SKM-1 (cell line): ENCODE measurements around the gene NANOS3.
"Not testable (repeated sequence)": the region's sequence is repeated elsewhere in the genome, so short reads cannot be mapped to it uniquely, and the experiment has no call there.

ENCODE experiments used
- DNase-seq: peaks from one replicate; lab custom pipeline; 2025; ENCODE audit not compliant: unreplicated experiment; lab: John Stamatoyannopoulos, UW

NANOS3 gene

DNA sequence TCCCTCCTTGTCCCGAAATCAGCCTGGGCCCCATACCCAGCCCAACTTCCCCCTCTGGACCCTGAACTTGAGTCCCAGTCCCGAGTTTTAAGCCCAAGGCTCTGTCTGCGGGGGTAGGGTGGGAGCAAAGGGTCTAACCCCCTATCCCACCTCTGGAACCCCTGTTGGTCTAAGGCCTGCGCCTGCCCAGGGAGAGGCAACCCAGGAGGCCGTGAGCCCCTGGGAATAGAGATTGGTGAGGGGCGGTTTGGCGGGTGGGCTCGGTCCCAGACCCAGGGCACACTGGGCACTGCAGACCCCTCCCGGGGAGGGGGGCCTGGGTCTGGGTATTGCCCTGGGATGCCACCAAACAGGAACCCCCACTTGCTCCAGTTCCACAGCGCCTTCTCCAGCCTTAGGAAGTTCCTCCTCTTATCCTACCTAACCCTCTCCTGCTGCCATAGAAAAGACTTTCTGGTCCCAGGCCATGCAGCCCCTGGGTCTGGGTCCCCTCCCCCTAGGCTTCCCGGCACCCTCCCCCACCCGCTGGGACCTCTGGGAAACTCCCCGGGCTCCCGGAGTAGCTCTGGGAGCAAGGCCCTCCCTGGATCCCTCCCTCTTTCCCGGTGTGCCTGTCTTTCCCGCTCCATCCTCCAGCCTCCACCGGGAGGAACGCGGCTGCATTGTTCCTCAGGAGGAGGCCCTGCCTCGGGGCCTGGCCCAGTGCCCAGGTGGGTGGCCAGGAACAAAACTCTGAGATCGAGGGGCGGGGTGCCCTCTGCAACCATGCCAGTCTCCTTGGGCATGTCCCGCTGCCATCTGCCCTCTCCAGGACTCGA lies 33.6 kb upstream of the NANOS3 start:
- no peak for DNase-seq

DNA sequence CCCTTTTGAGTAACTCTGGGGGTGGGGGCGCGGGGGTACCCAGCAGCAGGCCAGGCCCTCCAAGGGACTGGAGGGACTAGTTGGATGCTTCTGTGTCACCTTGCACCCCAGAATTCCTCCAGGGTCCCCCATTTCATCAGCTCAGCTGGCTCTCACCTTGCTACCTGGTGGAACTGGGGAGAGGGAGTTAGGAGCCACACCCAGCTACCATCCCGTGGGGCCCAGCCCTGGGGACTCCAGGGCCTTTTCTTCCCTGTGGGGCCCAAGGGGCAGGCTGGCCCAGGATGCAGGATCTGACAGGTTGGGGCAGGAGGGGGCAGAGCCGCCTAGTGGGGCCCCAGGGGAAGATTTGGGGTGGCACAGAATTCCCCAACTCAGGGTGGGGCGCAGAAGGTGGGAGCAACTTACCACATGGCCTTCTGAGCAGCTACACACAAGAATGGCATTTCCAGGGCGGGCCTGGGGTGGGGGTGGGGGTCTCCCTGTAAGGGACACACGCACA lies 32.8 kb upstream of the NANOS3 start:
- DNase-seq, result no peak

- peak; percentile 60 for DNase-seq
These were observed 30.2 kb upstream of the NANOS3 start for GRCh38 chr19:13846557-13847406.

DNA sequence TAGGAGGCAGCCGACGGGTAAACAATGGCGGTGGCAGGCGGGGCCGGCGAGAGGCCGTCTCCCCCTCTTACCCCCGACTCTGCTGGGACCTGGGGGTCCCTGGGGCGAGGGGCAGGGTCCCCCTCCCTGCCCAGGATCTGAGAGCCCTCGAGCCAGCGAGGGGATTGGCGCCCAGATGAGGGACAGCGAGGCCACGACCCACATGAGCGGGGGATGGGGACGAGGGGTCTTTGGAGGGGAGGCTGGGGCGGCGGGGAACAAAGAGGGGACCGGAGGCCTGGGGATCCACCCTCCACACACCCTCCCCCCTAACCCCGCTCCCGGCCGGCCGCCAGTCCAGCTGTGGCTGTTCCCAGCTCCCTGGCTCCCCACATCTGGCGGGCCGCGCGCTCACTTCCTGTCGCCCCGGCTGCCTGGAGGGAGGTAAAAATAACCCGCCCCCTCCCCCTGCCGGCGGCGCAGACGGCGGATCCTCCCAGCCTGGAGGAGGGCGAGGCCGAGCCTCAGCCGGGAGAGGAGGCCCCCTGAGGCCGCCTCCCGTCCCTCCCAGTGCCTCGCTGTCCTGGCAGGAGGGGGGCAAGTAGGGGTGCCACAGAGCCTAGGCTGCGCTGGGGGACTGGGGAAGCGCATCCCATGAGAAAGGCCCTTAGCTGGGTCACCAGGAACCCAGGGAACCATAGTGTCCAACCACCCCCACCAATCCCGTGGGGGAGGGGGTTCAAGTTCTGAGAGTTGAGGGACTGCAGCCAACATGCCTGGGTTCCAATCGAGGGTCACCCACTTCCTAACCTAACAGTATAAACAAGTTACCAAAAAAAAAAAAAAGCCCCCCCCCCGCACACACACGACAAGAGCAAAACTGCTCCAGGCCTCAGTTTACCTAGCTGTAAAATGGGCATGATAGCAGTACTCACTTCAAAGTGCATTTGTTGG lies 29.3 kb upstream of the NANOS3 start:
- peak; percentile 45 for DNase-seq

DNA sequence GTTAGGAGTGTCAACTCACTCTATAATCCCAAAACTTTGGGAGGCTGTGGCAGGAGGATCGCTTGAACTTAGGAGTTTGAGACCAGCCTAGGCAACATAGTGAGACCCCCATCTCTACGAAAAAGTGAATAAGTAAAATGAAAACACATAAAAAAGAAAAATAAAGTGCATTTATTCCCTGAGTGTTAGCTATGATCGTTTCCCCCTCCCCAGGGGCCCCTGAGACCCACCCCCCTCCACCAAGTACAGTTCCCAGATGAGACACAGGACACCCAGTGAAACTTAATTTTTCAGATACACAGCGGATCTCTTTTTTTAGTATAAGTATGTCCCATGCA lies 28.6 kb upstream of the NANOS3 start:
- DNase-seq, result no peak

DNA sequence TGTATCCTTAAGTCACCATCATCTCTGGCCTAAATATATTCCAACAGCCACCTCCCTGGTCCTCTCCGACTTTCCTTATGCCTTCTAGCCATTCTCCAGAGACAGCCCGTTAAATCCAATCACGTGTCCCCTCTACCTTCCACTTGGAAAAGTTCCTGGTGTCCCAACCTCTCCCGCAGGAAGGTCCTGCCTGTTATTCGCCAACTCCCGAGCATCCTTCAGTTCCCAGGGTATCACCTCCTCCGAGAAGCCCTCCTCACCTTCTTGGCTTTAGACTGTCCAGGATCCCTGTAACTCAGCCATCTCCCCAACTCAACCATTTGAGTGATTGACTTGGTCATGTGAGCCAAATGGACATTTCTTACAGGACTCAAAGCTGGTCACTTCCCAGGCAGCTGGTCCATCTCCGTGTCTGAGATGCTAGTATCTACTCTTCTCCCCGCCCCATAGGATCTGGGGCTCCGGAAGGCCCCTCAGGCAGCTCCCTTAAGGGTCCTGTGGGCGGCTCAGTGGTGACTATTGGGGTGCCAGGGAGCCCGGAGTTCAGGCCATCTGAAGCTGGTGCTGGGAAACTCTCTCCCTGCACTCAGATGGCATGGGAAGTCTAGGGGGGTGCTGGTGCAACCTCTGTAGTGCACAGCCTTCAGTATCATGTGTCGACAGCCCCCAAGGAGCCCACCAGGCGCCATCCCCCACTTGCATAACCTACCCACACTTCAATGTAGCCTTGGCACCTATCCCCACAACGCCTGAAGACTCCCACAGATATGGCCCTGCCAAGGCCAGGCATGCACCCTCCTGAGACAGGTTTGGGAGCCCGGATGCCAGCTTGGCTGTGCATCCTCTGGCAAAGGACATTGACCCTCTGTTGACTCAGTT lies 27.9 kb upstream of the NANOS3 start:
- DNase-seq, result no peak

- peak; percentile 65 for DNase-seq
These were observed 26.7 kb upstream of the NANOS3 start for GRCh38 chr19:13849991-13850909.

DNA sequence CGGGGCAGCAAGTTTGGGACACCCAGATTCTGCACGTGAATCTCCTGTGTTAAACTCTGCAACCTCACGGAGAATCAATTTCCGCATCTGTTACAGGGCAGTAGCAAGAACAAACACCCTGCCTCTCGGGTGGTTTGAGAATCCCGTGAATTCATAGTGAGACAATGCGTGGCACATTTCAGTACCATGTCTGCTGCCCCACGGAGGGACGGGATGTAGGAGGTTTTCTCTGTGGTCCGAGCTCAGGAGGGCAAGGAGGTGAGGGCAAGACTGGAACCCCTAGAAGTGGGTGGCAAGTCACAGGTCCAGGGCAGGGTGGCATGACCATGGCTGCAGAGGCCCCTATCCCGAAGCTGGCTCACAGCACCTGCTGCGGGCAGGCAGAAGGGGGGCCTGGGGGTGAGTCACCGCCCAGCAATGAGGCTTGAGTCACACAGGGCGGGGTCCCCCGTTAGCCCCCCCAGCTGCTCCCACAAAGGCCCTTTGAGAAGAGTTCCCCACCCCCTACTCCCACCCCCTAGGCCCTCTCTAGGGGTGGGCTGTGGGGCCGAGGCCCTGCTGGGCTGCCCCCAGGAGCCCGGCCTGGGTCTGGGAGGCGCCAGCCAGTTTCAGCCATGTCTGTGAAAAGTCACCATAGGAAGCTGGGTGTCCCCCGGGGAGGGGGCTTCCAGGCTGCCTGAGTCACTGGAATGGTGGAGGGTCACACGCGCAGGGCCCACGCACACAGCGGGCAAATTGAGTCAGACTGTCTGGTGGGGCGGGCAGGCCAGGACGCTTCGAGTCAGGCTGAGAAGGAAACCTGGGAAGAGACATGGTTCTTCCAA lies 25.8 kb upstream of the NANOS3 start:
- no peak for DNase-seq

DNA sequence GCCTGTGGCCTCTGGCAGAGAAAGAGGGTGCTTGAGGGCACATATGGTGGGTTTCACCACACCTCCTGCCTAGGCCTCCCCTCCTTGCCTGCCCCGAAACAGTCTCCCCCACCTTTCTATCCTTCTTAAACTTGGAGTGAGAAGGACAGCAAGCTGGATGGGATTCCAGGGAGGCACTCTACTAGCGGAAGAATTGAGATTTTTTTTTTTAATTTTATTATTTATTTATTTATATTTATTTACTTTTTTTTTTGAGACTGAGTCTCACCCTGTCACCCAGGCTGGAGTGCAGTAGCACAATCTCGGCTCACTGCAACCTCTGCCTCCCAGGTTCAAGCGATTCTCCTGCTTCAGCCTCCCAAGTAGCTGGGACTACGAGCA lies 25.2 kb upstream of the NANOS3 start:
- not testable (repeated sequence) for DNase-seq

DNA sequence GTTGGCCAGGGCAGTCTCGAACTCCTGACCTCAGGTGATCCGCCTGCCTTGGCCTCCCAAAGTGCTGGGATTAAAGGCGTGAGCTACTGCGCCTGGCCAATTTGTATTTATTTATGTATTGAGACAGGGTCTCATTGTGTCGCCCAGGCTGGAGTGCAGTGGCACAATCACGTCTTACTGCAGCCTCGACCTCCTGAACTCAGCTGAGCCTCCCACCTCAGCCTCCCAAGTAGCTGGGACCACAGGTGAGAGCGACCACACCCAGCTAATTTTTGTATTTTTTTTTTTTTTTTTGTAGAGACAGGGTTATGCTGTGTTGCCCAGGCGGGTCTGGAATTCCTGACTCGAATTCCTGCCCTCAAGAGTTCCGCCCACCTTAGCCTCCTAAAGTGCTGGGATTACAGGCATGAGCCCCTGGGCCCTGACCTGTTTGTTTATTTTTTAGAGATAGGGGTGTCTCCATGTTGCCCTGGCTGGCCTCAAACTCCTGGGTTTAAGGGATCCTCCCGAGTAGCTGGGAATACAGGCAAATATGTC lies 24.7 kb upstream of the NANOS3 start:
- not testable (repeated sequence) for DNase-seq

DNA sequence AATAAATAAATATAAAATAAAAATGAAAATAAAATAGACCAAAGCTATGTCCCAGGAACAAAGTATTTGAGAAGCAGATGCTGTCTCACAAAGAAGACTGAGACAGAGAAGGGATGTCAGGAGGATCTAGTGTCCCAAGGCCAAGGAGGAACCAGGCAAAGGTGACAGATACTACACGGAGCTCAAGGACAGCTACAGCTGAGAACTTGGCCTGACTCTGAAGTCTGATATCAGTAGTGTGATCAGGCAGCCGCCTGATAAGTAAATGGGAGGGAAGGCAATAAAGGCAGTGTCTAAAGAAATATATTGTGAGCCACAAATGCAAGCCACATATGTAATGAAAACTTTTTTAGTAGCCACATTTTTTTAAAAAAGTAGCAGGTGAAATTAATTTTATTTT lies 20.4 kb upstream of the NANOS3 start:
- DNase-seq, result no peak

DNA sequence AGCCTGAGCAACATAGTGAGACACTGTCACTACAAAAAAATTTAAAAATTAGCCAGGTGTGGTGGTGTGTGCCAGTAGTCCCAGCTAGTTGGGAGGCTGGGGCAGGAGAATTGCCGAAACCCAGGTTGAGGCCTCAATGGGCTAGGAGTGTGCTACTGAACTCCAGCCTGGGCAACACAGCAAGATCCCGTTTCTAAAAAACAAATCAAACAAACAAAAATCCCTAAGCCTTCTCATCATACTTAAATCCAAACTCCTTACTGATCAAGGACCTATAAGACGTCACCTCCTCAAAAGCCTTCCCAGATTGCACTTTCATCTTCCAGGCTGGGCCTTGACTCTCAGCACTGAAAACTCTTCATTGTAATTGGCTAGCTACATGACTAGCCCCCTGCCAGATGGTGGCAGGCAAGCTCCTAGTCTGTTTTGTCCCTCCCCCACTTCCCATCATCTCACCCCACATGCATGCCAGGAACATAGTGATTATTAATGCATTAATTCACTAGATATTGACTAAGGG lies 17.5 kb upstream of the NANOS3 start:
- no peak for DNase-seq

GRCh38 chr19:13860679-13861391 lies 16.1 kb upstream of the NANOS3 start:
- no peak for DNase-seq

DNA sequence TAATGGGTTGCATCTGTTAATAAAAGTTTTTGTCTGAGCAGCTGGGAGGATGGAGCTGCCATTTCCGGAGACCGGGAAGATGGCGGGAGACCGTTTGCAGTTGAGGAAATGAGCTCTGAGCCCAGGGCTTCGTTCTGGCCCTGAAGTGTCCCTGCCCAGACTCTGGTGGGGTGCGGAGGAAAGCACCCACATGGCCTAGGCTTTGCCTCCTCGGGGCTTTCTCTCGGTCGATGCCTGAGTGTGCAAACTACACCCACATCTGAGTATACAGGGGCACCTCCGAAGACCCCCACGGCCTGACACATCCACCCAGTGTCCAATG lies 15.6 kb upstream of the NANOS3 start:
- DNase-seq, result no peak

DNA sequence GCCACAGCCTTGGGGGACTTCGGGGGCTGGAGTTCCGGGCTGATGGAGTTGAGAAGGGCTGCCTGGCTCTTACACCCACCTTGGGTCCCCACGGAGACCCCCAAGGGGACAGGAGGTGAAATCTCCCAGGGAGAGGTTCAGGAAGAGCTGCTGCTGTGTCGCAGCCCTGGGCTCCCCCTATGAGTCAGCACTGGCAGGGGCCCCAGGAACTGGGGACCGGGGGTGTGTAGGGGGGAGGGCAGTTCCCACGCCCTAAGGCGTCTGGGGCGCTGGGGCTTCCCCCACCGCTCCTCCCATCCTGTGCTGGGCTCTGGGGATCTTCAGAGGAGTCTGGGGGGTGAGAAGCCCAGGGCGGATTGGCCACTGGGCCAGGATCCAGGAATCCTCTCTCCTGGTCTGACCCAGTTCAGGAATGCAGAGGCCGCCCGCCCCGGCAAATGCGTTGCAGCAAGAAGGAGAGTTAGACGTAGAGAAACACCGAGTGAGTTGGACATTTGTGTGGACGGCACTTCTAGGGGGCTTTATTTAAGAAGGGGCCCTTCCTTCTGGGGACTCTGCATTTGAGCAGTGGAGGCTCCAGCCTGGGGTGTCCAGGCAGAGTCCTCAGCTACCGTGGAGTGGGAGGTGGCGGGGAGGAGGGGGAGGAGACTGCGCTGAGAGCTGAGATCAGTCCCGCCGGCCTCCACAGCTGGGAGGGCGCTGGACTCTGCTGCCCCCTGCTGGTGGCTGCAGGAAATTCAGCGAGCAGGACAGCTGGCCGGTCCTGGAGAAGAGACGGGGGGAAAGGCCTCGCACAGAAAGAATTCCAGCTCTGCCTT lies 15.0 kb upstream of the NANOS3 start:
- DNase-seq, result peak; percentile 62

DNA sequence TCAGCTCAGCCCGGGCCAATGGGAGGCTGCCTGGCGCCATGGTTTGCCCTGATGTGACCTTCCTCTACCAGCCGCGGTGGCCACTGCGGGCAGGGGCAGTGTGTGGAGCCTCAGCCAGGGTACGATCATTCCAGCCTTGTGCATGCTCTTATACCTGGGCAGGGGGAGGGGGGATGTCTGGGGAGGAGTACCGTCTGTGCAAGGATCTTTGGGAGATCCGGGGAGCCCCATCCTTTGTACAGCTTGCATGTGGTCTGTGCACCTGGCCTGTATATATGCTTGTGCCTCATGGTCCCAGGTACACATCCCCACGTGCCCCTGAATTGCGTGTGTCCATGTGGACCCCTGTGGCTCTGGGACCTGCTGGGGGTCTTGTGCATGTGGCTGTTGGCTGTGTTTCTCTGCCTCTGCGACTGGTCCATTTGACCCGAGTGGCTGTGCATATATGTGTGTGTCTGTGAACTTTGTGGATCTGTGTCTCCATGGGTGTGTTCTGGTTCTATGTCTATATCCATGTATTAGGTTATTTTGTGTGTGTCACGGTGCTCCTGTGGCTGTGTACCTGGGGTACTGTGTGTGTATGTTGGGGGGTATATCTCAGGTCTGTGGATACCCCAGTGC lies 12.8 kb upstream of the NANOS3 start:
- DNase-seq, result no peak
